H1 (cell line): ENCODE measurements around the gene PDIA6. TPM values are rescaled to one million over a fixed set of nuclear protein-coding genes. Genes with fewer than 3 reads are reported as not detected.
A peak's percentile ranks its signal among the peaks of the same experiment; 100 is the strongest.

Source experiments
- CTCF ChIA-PET: fragments of 300-600 bp; sonication (Branson Sonifier 250); formaldehyde crosslinking; loops from one replicate; lab custom pipeline; 2021; ENCODE audit not compliant: partially characterized antibody; lab: Charles Lee
- POLR2A ChIA-PET: fragments of 300-600 bp; sonication (Branson Sonifier 250); formaldehyde crosslinking; loops from one replicate; lab custom pipeline; 2021; ENCODE audit warnings: inconsistent platforms; ENCODE audit not compliant: partially characterized antibody; lab: Charles Lee
- DNase-seq, 2 experiments: peaks; one replicate each; pipeline versions ENCODE4 v3.0.0 to v3.0.0-alpha.2; 2010 to 2022; ENCODE audit warnings: low spot score in 2 of 2, low read depth in 1 of 2, mixed read lengths in 1 of 2
- FAIRE-seq: peaks from 2 replicates; lab custom pipeline; 2011; peaks lifted over from hg19 to GRCh38; lab: Jason Lieb, UNC
- H2AFZ ChIP-seq: 2 replicates; pipeline ENCODE4 v1.8.1; 2012; ENCODE audit warnings: low read length, inconsistent platforms
- H2AK5ac ChIP-seq: 2 replicates; pipeline ENCODE4 v1.6.1; 2013; ENCODE audit warnings: low read depth, low read length
- H2BK120ac ChIP-seq: replicated peaks from 2 replicates; pipeline ENCODE3; 2013; ENCODE audit warnings: low read depth, low read length, inconsistent platforms
- H2BK12ac ChIP-seq: 2 replicates; pipeline ENCODE4 v1.6.1; 2013; ENCODE audit warnings: low read depth, low read length
- H2BK15ac ChIP-seq: 2 replicates; pipeline ENCODE4 v1.6.1; 2013; ENCODE audit warnings: low read length
- H2BK20ac ChIP-seq: 2 replicates; pipeline ENCODE4 v1.6.1; 2013; ENCODE audit warnings: low read length
- H2BK5ac ChIP-seq: 2 replicates; pipeline ENCODE4 v1.6.1; 2013; ENCODE audit warnings: low read depth, low read length
- H3K14ac ChIP-seq: 2 replicates; pipeline ENCODE4 v1.6.1; 2013; ENCODE audit warnings: inconsistent platforms; ENCODE audit not compliant: insufficient read length
- H3K18ac ChIP-seq: 2 replicates; pipeline ENCODE4 v1.6.1; 2013; ENCODE audit warnings: low read length; ENCODE audit errors: extremely low read depth
- H3K23ac ChIP-seq: 2 replicates; pipeline ENCODE4 v1.6.1; 2013; ENCODE audit warnings: inconsistent platforms; ENCODE audit not compliant: insufficient read length
- H3K23me2 ChIP-seq: 2 replicates; pipeline ENCODE4 v1.6.1; 2013; ENCODE audit warnings: low read depth, low read length
- H3K27ac ChIP-seq: 2 replicates; pipeline ENCODE4 v1.6.1; 2011; ENCODE audit warnings: low read depth, low read length, inconsistent platforms
- H3K27me3 ChIP-seq, 4 experiments: replicated peaks in 1 of 4; 1 replicate in 1 of 4; 2 replicates in 3 of 4; pipeline versions ENCODE4 v1.6.1 to v1.8.1; 2011 to 2013; ENCODE audit warnings: low read length in 3 of 4, mild to moderate bottlenecking in 3 of 4, inconsistent platforms in 2 of 4, mixed read lengths in 2 of 4, moderate library complexity in 1 of 4; ENCODE audit not compliant: control insufficient read depth in 3 of 4, insufficient read depth in 3 of 4; ENCODE audit errors: extremely low read depth in 1 of 4
- H3K36me3 ChIP-seq, 4 experiments: 2 replicates each; pipeline versions ENCODE4 v1.6.1 to v1.8.1; 2011 to 2013; ENCODE audit warnings: mild to moderate bottlenecking in 4 of 4, low read length in 3 of 4, moderate library complexity in 2 of 4, control low read depth in 1 of 4, inconsistent platforms in 1 of 4; ENCODE audit not compliant: insufficient read depth in 4 of 4, control insufficient read depth in 2 of 4
- H3K4ac ChIP-seq: replicated peaks from 2 replicates; pipeline ENCODE3; 2013; ENCODE audit warnings: low read length, low read depth, mixed read lengths, inconsistent platforms; ENCODE audit not compliant: insufficient read length
- H3K4me1 ChIP-seq, 4 experiments: replicated peaks in 1 of 4; 1 replicate in 1 of 4; 2 replicates in 3 of 4; pipeline versions ENCODE4 v1.6.1 to v1.8.1; 2011 to 2013; ENCODE audit warnings: low read length in 3 of 4, inconsistent platforms in 2 of 4, mixed read lengths in 1 of 4; ENCODE audit not compliant: insufficient read depth in 4 of 4, control insufficient read depth in 3 of 4
- H3K4me2 ChIP-seq, 2 experiments: 2 replicates each; pipeline versions ENCODE4 v1.6.1 to v1.8.1; 2011 to 2013; ENCODE audit warnings: low read depth in 2 of 2, low read length in 2 of 2, control low read depth in 1 of 2, inconsistent platforms in 1 of 2, mild to moderate bottlenecking in 1 of 2; ENCODE audit not compliant: insufficient read depth in 1 of 2
- H3K4me3 ChIP-seq, 4 experiments: fragments of 200-600, 300-600 bp in 1 of 4; sonication (generic), shearing (Covaris generic), sonication (Bioruptor Twin) in 1 of 4; 2 replicates each; pipeline versions ENCODE4 v1.5.1 to v1.8.1; 2011 to 2016; ENCODE audit warnings: low read length in 4 of 4, low read depth in 3 of 4, control low read depth in 2 of 4, inconsistent platforms in 2 of 4, mild to moderate bottlenecking in 2 of 4, mixed read lengths in 1 of 4, moderate library complexity in 1 of 4; ENCODE audit not compliant: insufficient read depth in 2 of 4; ENCODE audit errors: extremely low read depth in 1 of 4
- H3K56ac ChIP-seq: replicated peaks from 2 replicates; pipeline ENCODE3; 2013; ENCODE audit warnings: low read depth, mild to moderate bottlenecking, mixed read lengths, low read length, inconsistent platforms; ENCODE audit not compliant: insufficient read length
- H3K79me1 ChIP-seq: 2 replicates; pipeline ENCODE4 v1.6.1; 2013; ENCODE audit warnings: low read depth, low read length, control low read depth
- H3K79me2 ChIP-seq, 2 experiments: 2 replicates each; pipeline versions ENCODE4 v1.6.1 to v1.8.1; 2012 to 2013; ENCODE audit warnings: low read length in 2 of 2, mild to moderate bottlenecking in 2 of 2, inconsistent platforms in 1 of 2; ENCODE audit not compliant: insufficient read depth in 2 of 2, control insufficient read depth in 1 of 2
- H3K9ac ChIP-seq, 4 experiments: replicated peaks in 1 of 4; 1 replicate in 1 of 4; 2 replicates in 3 of 4; pipeline versions ENCODE4 v1.6.1 to v1.8.1; 2011 to 2013; ENCODE audit warnings: low read depth in 3 of 4, low read length in 3 of 4, control low read depth in 2 of 4, mild to moderate bottlenecking in 2 of 4, moderate library complexity in 2 of 4, inconsistent platforms in 1 of 4; ENCODE audit errors: extremely low read depth in 1 of 4
- H3K9me3 ChIP-seq, 2 experiments: 2 replicates each; pipeline versions ENCODE4 v1.6.1 to v1.8.1; 2012 to 2013; ENCODE audit warnings: mild to moderate bottlenecking in 2 of 2, moderate library complexity in 2 of 2, control low read depth in 1 of 2, inconsistent platforms in 1 of 2, low read depth in 1 of 2, low read length in 1 of 2, mixed read lengths in 1 of 2; ENCODE audit not compliant: insufficient read depth in 2 of 2
- H4K20me1 ChIP-seq, 2 experiments: replicated peaks in 1 of 2; 2 replicates each; pipeline versions ENCODE3 to v1.8.1; 2011 to 2013; ENCODE audit warnings: inconsistent platforms in 2 of 2, low read length in 2 of 2, mild to moderate bottlenecking in 1 of 2; ENCODE audit not compliant: insufficient read depth in 2 of 2, control insufficient read depth in 1 of 2
- H4K5ac ChIP-seq: 2 replicates; pipeline ENCODE4 v1.6.1; 2013; ENCODE audit warnings: low read length, low read depth, mixed read lengths, inconsistent platforms; ENCODE audit not compliant: insufficient read length
- H4K8ac ChIP-seq: 2 replicates; pipeline ENCODE4 v1.8.0; 2013; ENCODE audit warnings: mild to moderate bottlenecking, moderate library complexity, low read length, inconsistent platforms; ENCODE audit not compliant: insufficient read depth; ENCODE audit errors: extremely low read depth
- H4K91ac ChIP-seq: replicated peaks from 2 replicates; pipeline ENCODE3; 2013; ENCODE audit warnings: low read length, mixed read lengths, inconsistent platforms; ENCODE audit not compliant: insufficient read length
- CTCF ChIP-seq, 3 experiments: IDR thresholded peaks; 1 replicate in 2 of 3; 2 replicates in 1 of 3; pipeline versions ENCODE4 v1.5.1 to v1.6.1; 2011; ENCODE audit warnings: low read length in 3 of 3, mild to moderate bottlenecking in 3 of 3, inconsistent platforms in 2 of 3, low read depth in 1 of 3, moderate library complexity in 1 of 3; ENCODE audit not compliant: insufficient read depth in 1 of 3; ENCODE audit errors: control extremely low read depth in 1 of 3
- FOSL1 ChIP-seq: IDR thresholded peaks from 2 replicates; pipeline ENCODE4 v1.6.1; 2011; ENCODE audit warnings: mild to moderate bottlenecking, low read depth, low read length, moderate library complexity; ENCODE audit not compliant: insufficient read depth
- SIX5 ChIP-seq: IDR thresholded peaks from 2 replicates; pipeline ENCODE4 v1.6.1; 2011; ENCODE audit warnings: mild to moderate bottlenecking, low read depth, low read length
- SUZ12 ChIP-seq: fragments of 200-600 bp; sonication (generic); IDR thresholded peaks from 2 replicates; pipeline ENCODE4 v1.6.1; 2012; ENCODE audit warnings: mild to moderate bottlenecking, inconsistent platforms, low read length, moderate library complexity, mixed read lengths
- TAF1 ChIP-seq: IDR thresholded peaks from 2 replicates; pipeline ENCODE4 v1.6.1; 2011; ENCODE audit warnings: mild to moderate bottlenecking, low read depth, low read length
- TCF12 ChIP-seq: IDR thresholded peaks from 2 replicates; pipeline ENCODE4 v1.6.1; 2011; ENCODE audit warnings: low read depth, mild to moderate bottlenecking, low read length
- TEAD4 ChIP-seq: IDR thresholded peaks from 2 replicates; pipeline ENCODE4 v1.6.1; 2012; ENCODE audit warnings: low read depth, low read length, inconsistent platforms, mixed read lengths
- WGBS, 2 experiments: shearing (Covaris generic) in 1 of 2; methylation state at CpG; one replicate each; pipeline versions ENCODE4 v1.1.6 to v1.1.7; 2013 to 2015; ENCODE audit warnings: low lambda C conversion rate in 2 of 2, mixed read lengths in 2 of 2, inconsistent platforms in 1 of 2, low coverage in 1 of 2, missing lambda C conversion rate in 1 of 2; ENCODE audit not compliant: insufficient replicate concordance in 2 of 2, insufficient coverage in 1 of 2, insufficient read length in 1 of 2; ENCODE audit errors: extremely low coverage in 1 of 2, missing lambda C conversion rate in 1 of 2; 5-methylcytosine and 5-hydroxymethylcytosine counted together
- polyA plus RNA-seq, 7 experiments: library from polyadenylated mRNA; depleted of rRNA in 3 of 7; stranded (reverse) in 5 of 7; unstranded in 2 of 7; fragments of >200 nt in 5 of 7; fragments of 200-250 nt in 2 of 7; gene quantifications; 1 replicate in 5 of 7; 2 replicates in 1 of 7; 4 replicates in 1 of 7; pipeline versions ENCODE4 v1.2.1 to v1.2.3, GENCODE V29; 2011 to 2013; ENCODE audit warnings: missing spikeins in 2 of 7, mixed read lengths in 2 of 7
- total RNA-seq: library from RNA; stranded (reverse); fragmentation: NEBNext Ultra II Directional; extraction: Animal tissue kit (Norgen Biotek cat#: 25700); gene quantifications from 2 replicates; pipeline ENCODE4 v1.2.1, GENCODE V29; 2021

PDIA6 gene
- total and polyA plus RNA-seq, 2 of the 8 experiments (the other 6 are each of a cell fraction or from before 2014, with no cell fraction given): 181 to 384 TPM

DNA sequence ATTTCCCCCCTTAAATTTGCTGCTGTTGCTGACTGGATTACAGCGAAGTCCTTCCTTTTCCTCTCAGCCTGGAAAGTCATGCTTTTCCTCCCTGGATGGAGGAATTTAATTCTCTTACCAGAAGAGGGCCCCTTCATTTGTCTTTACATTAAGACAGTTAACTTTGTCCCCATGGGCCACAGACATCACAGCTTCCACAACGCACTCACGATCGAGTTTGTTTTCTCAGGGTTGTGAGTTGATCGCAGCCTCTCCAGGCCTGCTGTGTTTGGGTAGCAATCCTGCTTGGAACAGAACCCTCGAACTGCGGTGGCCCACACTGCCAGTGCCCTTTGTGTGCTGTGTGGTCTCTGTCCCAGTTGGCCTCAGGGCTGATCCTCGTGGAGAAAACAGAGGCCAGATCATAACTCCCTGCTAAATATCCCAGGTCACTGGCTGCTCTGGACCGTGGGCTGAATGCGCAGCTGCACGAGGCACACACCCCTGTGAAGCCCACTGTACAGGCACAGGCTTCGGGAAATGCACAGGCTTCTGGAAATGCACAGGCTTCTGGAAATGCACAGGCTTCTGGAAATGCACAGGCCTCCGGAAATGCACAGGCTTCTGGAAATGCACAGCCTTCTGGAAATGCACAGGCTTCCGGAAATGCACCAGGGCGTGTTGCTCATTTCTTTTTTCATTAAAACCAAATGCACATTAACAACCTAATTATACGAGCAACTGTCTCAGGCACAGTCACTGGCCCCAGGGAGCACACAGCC is 2.2 kb upstream of the PDIA6 start:
- FAIRE-seq (no peak), DNase-seq (peak in 1 of 2 experiments; percentile 51)
- Histone ChIP-seq H4K8ac (peak overlapping the region; percentile 22; the same call in 1 of the 2 replicates), H2AFZ (peak overlapping the region; percentile 93), H2BK20ac (peak overlapping the region; percentile 35; the same call in 1 of the 2 replicates), H3K9ac (no peak overlapping the region; a peak in 2 of 7 replicates), H2AK5ac (no peak overlapping the region), H3K14ac (no peak overlapping the region), H3K27me3 (no peaks in the 10 kb centered on the region; a peak in 2 of 7 replicates), H3K4ac (peak overlapping the region; percentile 21), H3K9me3 (no peaks in the 10 kb centered on the region), H2BK12ac (peak overlapping the region; percentile 1; the same call in 1 of the 2 replicates), H3K18ac (0 out of 2 replicates have a peak overlapping the region, but pooled peaks have one; percentile 51), H3K4me2 (no peak overlapping the region), H3K4me3 (no peak overlapping the region), H2BK15ac (0 out of 2 replicates have a peak overlapping the region, but pooled peaks have one; percentile 61), H3K4me1 (peaks cover 0 to 15% (median 4%) of the 10 kb centered on the region in 4 experiments; a peak in 6 of 7 replicates), H3K36me3 (peaks cover 0 to 2% (median 0%) of the 10 kb centered on the region in 4 experiments; a peak in 1 of 8 replicates), H3K79me2 (peaks cover 23 to 24% of the 10 kb centered on the region in 2 experiments), H3K79me1 (peaks cover 7% of the 10 kb centered on the region; the same call in 1 of the 2 replicates), H4K91ac (peak overlapping the region; percentile 72), H2BK5ac (no peak overlapping the region), H3K23ac (no peak overlapping the region), H2BK120ac (no peak overlapping the region), H3K56ac (no peak overlapping the region)
- ChIA-PET CTCF (interaction anchor here (0.9 to 9.5 kb wide), 4 partner anchors 8 to 309 kb away, joined by 3 to 112 read pairs (median 12); no protein-coding TSS in a partner anchor), POLR2A (interaction anchor here (1.0 to 1.4 kb wide), 2 partner anchors 10 to 38 kb away, joined by 3 read pairs; no protein-coding TSS in a partner anchor)
- 79% methylated on average over 16 of the region's 16 CpGs; no CpG with 5 or more reads in 1 of the 2 experiments for WGBS, 2 experiments
- TF ChIP-seq TEAD4 (no peak), SIX5 (no peak), FOSL1 (no peak), TCF12 (no peak), TAF1 (no peak), CTCF (IDR thresholded peaks at IDR 0.05; ENCODE audit: control extremely low read depth in 1 of 3, insufficient read depth in 1 of 3, low read depth in 1 of 3, low read length in 3 of 3) (no peak), SUZ12 (no peak)
- TF ChIP-seq, all 59 proteins: peak for 0
- H4K5ac ChIP-seq: peak overlapping the region; percentile 13
- peaks cover 8% of the 10 kb centered on the region; the same call in 1 of the 2 replicates for H3K23me2 ChIP-seq
- peaks cover 7 to 10% of the 10 kb centered on the region in 2 experiments for H4K20me1 ChIP-seq
- no peak overlapping the region for H3K27ac ChIP-seq
